NCI-H128 (cell line): ENCODE measurements around the gene ST8SIA5.

Experiments used
- DNase-seq: peaks from one replicate; lab custom pipeline; 2025; ENCODE audit not compliant: unreplicated experiment; lab: John Stamatoyannopoulos, UW

ST8SIA5 gene

GRCh38 chr18:46632401-46633071 lies 124.3 kb downstream of the ST8SIA5 start:
- DNase-seq, result no peak

DNA sequence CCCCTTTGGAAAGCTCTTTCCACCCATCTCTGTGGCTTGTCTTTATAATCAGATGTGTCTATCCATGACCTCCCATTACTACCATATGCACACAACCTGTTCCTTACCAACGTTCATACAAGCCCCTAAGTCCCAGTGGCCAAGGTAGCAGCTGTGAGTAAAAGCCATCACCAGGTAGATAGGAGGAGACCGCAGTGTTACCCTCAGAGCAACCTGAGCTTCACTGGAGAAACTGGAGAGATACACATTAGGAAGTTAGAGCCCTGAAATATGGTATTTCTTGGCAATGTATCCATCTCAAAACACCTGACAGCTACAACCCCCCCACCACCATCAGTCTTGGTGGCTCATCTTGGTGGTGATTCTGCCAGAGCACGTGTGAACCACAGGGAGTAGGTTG lies 125.9 kb downstream of the ST8SIA5 start:
- DNase-seq, result no peak

DNA sequence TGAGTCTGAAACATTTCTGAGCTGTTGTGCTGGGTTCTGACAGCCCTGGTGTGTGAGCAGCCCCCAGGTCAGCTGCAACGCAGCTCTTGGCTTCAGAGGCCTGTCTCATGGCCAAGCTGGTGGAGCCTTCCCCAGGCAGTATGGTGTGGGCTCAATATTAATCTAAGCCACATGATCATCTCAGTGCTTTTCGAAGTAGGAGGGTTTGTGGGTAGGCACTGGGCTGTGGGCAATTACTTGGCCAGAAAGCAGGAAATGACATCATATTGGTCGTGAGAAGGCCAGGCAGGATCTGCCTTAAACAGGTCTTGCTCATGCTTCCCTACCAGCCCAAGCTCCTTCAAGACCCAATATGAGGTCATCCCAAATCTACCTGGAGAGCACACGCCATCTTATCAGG lies 126.7 kb downstream of the ST8SIA5 start:
- no peak for DNase-seq

- DNase-seq, result no peak
These were observed 127.5 kb downstream of the ST8SIA5 start for GRCh38 chr18:46629361-46629760.

DNA sequence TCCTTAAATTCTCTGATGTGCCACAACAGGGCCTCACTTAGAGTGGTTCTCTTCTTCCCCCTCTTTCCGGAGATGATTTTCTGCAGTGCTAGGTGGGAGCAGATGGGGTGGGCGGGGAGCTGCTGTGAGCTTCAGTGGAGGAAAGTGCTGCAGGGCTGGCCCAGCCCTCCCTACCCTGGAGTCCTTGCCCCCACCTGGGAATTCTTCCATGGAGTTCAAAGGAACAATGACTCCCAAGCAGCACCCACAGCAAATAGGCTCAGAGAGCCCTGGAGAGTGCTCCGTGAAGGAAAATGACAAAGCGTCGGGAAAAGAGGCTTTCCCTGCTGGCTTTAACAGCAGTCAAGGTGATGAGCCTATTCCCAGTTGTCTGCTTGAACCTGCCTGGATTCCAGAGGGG lies 128.6 kb downstream of the ST8SIA5 start:
- no peak for DNase-seq

DNA sequence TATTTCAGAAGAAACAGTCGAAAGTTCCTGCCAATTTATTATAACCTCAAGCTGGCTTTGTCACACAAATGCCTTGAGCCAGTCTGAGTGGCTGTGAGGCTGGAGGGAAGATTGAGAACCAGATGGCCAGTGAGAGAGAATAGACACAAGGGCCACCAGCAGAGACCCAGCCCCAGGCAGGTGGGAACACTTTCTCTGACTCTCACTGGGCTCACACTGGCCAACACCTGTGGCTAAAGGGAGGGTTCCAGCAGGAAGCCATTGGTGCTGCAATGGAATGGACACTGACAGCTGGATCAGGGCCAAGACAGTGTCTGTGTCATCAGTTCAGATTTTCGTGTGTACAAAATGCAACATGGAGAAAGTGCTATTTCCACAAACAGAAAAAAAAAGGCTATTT lies 129.7 kb downstream of the ST8SIA5 start:
- DNase-seq, result no peak

DNA sequence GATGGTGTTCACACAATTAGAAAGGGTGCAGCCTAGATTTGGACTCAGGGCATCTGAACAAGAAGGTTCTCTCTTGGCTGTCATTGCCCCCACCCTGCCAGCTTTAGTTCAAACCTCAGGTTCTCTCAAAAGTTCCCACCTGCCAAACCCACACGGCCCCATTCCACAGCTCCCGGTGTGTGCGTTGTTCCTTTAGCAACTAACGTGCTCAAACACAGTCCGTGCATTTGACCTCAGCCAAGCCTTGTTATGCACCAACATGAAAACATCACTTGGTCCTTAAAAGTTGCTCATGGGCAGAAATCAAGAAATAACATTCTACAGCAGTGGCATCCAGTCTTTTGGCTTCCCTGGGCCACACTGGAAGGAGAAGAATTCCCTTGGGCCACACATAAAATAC lies 131.8 kb downstream of the ST8SIA5 start:
- DNase-seq, result no peak

- no peak for DNase-seq
These were observed 132.7 kb downstream of the ST8SIA5 start for GRCh38 chr18:46624127-46624526.

- DNase-seq, result no peak
These were observed 133.3 kb downstream of the ST8SIA5 start for GRCh38 chr18:46623541-46623940.

- DNase-seq, result no peak
These were observed 133.9 kb downstream of the ST8SIA5 start for GRCh38 chr18:46622999-46623398.

DNA sequence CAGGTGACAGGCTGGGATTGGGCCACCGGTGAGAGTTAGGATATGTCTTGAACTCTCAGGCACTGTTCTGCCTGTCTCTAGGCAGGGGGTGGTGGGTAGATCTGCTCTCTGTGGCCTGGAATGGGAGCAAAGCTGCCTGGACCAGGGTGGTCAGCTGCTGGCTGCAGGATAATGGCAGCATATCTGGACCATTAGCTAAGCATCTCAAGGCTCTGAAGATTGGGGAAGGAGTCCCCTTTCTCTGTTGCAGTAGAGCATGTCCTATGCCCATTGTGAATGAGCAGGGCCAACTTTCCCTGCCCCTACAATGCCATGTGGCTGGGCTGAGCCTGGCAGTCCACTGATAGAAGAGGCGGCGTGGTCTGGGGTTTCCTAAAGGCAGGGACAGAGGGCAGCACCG lies 134.4 kb downstream of the ST8SIA5 start:
- no peak for DNase-seq

DNA sequence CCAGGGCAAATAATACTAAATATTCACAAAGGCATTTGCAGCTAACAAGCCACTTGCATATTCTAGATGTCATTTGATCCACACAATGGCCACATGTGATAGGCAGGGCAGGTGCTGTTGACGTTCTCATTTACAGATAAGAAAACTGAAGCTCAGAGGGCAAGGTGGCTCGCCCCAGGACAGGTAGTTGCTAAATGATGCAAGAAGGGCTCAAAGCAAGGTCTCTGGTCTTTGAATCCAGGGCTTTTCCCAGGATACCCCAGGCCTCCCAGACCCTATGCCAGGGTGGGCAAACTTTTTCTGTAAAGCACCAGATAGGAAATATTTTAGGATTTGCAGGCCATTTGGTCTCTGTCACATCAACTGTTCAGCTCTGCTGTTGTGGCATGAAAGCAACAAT lies 135.0 kb downstream of the ST8SIA5 start:
- DNase-seq, result no peak

GRCh38 chr18:46621111-46621766 lies 135.6 kb downstream of the ST8SIA5 start:
- DNase-seq, result no peak

DNA sequence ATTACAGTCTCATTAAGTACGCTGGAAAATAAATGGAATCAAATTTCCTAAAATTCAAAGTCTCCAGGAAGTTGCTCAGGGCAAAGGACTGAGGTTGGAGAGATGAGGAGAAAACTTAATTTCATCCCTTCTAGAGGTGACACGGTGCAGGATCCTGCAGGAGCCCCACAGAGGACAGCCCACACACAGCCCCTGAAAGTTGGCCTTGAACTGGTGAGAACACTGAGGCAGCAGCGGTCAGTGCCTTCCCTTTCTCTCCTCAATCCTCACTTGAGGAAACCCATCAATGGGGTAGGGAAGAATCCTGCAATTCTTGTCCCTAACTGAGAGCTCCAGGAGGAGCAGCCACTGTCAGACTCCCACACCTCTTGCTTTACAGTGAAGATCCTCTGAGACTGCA lies 137.3 kb downstream of the ST8SIA5 start:
- no peak for DNase-seq
